SH-SY5Y (cell line): ENCODE data around the gene WDR5B.

ENCODE experiments used
- GATA2 ChIP-seq: IDR thresholded peaks from 2 replicates; pipeline ENCODE4 v1.6.1; 2011; ENCODE audit warnings: mild to moderate bottlenecking, low read depth, low read length
- GATA3 ChIP-seq: IDR thresholded peaks from 2 replicates; pipeline ENCODE4 v1.6.1; 2011; ENCODE audit warnings: low read depth, mild to moderate bottlenecking, low read length, moderate library complexity

- no peak for TF ChIP-seq GATA2
- TF ChIP-seq GATA3 = no peak
These were observed 20.1 kb upstream of the WDR5B start for GRCh38 chr3:122435950-122436349.
